GM19035 (cell line): ENCODE results near the gene PPP1R3A.
"Not testable (repeated sequence)": the region's sequence is repeated elsewhere in the genome, so short reads cannot be mapped to it uniquely, and the experiment has no call there.

Experiments
- ATAC-seq: cut with Tn5 transposase; IDR thresholded peaks from one replicate; pipeline ENCODE4 v1.9.1; 2021; ENCODE audit not compliant: unreplicated experiment

Gene PPP1R3A, protein sequence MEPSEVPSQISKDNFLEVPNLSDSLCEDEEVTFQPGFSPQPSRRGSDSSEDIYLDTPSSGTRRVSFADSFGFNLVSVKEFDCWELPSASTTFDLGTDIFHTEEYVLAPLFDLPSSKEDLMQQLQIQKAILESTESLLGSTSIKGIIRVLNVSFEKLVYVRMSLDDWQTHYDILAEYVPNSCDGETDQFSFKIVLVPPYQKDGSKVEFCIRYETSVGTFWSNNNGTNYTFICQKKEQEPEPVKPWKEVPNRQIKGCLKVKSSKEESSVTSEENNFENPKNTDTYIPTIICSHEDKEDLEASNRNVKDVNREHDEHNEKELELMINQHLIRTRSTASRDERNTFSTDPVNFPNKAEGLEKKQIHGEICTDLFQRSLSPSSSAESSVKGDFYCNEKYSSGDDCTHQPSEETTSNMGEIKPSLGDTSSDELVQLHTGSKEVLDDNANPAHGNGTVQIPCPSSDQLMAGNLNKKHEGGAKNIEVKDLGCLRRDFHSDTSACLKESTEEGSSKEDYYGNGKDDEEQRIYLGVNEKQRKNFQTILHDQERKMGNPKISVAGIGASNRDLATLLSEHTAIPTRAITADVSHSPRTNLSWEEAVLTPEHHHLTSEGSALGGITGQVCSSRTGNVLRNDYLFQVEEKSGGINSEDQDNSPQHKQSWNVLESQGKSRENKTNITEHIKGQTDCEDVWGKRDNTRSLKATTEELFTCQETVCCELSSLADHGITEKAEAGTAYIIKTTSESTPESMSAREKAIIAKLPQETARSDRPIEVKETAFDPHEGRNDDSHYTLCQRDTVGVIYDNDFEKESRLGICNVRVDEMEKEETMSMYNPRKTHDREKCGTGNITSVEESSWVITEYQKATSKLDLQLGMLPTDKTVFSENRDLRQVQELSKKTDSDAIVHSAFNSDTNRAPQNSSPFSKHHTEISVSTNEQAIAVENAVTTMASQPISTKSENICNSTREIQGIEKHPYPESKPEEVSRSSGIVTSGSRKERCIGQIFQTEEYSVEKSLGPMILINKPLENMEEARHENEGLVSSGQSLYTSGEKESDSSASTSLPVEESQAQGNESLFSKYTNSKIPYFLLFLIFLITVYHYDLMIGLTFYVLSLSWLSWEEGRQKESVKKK

DNA sequence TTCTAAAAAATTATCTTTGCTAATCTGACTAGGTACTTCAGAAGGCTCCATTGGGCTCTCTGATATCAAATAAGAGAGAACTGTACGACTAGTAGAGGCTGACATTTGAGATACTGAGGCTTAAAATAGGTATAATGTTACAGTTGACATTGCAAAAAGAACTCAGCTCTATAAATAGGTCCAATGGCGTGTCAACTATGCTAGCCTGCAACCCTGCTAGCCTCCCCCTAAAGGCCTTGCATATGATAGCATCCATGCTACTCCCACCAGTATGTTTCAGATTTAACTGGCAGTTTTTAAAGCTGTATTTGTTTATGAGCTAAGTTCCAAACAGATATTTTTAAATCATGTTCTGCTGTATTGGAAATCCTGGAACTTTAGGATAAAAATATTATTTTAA is at the start of gene PPP1R3A:
TSS of gene PPP1R3A (minus strand) at position 64 of the 400 bp plus-strand sequence. CDS start at position 51, 13 bp downstream.
- no peak for ATAC-seq

DNA sequence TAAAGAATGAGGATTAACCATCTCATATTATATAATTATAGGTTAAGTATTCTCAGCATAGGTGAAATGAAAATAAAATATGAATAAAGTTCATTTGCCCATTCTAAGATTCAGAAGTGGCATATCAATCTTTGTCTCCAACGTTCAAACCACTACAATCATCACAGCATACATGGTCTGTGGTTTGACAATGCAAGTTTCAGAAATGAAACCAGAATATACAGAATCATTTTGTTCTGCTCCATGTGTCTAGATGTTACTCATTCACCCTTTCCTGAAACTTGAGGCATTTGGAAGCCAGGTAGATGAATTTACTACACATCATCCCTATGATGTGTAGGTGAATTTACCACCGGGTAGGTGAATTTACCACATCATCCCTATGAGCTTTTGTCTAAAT is 44.5 kb upstream of the PPP1R3A start:
- ATAC-seq: no peak

DNA sequence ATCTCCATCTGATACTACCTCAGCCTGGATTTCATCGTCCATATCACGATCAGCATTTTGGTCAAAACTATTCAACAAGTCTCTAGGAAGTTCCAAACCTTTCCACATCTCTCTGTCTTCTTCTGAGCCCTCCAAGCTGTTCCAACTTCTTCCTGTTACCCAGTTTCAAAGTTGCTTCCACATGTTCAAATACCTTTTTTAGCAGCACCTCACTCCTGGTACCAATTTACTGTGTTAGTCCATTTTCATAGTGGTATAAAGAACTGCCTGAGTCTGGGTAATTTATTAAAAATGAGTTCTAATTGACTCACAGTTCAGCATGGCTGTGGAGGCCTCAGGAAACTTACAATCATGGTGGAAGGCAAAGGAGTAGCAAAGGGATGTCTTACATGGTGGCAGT is 41.1 kb upstream of the PPP1R3A start:
- ATAC-seq: no peak

DNA sequence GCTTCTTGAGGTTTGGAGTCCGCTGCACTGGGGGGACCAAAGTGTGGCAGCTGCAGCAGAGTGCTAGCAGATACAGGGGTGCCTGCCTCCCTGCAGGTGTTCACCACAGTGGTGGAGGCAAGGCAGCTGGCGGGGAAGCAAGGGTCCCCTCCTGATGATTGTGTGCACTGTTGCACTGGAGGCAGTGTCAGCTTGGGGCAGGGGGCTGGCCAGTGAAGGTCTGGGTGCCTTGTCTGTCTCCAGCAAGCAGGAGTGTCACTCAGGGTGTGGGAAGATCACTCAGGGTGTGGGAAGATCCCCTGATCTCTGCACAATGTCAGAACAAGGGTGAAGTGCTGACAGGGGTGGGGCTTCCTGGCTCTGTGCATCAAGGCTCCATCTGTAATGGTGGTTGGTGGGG is 36.3 kb upstream of the PPP1R3A start:
- ATAC-seq: no peak

DNA sequence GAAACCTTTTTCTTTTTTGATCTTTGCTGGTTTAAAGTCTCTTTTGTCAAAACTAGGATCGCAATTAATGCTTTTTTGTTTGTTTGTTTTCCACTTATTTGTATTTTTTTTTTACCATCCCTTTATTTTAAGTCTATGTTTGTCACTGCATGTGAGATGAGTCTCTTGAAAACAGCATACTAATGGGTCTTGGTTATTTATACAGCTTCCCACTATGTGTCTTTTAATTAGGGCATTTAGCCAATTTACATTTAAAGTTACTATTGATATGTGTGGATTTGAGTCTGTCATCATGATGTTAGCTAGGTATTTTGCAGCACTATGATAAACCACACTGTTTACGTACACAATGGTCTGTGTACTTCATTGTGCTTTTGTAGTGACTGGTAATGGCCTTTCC is 34.7 kb upstream of the PPP1R3A start:
- no peak for ATAC-seq

DNA sequence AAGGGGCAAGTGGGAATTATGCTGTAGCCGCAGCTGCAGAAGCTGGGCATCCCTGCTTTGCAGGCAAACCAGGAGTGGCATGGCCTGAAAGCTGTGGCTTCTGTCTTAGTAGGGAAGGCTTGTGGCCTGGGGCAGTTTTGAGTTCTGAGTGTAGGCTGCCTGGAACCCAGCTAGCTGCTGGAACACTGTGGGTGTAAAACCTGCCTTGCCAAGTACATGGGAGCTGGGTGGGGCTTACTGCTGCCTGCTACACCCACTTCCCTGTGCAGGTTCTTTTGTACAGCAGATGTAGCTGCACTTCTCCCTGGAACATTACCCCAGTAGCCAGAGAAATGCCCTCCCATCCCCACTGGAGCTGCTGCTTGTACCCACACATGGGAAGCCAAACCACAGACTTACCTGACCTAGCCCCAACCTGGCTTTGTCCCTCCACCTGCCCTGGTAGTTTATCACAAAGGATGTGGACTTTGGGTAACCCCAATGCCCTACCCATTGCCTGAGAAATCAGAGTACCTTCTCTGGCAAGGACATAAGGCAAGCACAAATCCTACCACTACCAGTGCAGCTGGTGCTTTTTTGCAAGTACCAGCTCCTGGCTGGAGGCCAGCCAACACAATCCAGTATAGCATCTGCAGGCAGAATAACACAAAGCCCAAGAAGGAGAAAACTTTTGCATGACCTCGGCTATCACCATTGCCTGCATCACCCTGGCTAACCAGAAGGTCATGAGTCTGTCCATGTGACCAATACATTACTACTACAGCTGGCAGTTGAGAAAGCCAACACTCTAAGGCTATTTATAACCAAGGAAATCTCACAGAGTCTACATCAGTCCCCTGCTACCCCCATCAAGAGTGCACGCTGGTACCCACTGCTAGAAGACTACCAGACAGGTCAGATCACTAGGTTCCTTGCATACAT is 26.5 kb upstream of the PPP1R3A start:
- ATAC-seq: no peak

DNA sequence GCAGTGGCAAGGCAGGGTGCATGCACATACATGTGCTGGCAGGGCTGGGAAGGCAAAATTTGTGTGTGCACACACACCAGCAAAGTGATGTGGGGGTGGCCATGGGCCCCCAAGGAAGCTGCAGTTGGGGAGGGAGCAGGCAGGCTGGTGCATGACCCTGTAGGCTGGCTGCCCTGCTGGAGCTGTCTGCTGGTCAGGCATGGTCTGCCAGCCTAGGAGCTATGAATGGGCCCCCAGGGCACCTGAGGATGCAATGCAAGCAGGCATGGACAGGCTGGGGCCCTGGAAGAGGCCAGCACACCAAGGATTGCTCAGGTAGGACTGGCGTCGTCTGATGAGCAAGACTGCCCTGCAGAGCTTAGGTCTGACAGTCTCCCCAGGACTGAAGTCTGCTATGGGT is 18.2 kb upstream of the PPP1R3A start:
- no peak for ATAC-seq

DNA sequence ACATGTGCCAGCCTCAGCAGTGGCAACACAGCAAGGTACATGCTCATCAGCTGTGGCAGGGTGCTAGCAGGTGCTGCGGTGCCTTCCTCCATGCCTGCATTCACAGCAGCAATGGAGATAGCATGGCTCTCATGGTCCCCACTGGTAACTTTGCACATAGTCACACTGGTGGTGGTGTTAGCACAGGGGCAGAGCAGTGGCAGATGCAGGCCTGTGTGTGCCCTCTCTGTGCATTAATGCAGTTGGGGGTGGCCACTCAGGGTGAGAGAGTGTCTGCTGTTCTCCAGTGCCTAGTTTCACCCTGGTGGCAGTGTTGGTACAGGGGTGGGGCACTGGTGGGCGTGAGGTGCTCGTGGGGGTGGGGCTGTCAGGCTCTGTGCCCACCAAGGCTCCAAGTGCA is 17.7 kb upstream of the PPP1R3A start:
- no peak for ATAC-seq

DNA sequence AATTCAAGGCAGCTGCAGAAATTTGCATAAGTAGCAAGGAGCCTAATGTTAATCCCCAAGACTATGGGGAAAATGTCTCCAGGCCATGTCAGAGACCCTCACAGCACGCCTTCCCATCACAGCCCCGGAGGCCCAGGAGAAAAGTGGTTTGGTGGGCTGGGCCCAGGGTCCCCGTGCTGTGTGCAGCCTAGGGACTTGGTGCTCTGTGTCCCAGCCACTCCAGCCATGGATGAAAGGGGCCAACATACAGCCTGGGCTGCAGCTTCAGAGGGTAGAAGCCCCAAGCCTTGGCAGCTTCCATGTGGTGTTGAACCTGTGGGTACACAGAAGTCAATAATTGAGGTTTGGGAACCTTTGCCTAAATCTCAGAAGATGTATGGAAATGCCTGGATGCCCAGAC is 10.6 kb upstream of the PPP1R3A start:
- not testable (repeated sequence) for ATAC-seq

DNA sequence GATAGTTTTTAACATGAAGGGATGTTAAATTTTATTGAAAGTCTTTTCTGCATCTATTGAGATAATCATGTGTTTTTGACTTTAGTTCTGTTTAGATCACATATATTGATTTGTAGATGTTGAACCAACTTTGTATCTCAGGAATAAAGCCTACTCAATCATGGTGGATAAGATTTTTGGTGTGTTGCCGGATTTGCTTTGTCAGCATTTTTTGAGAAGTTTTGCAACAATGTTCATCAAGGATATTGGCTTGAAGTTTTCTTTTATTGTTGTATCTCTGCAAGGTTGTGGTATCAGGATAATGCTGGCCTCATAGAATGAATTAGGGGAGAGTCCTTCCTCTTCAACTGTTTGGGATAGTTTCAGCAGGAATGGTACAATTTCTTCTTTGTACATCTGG is 9.3 kb upstream of the PPP1R3A start:
- ATAC-seq: no peak

DNA sequence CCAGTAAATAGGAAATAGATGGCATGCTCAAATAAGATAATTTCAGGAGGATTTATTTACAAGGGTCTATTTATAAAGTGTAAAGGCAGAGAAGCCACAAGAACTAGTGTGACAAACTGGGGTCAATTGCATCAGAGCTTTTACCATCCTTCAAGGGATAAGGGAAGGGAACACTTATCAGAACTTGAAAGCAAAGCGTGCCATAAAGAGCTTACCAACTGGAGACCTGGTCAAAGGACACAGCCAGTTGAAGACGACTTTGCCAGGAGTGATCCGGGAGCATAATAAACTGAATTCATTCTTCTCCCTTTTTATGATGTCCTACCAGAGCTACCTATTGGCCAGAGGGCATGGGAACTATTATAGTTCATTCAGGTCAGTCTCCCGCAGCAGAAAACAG is 3.2 kb upstream of the PPP1R3A start:
- no peak for ATAC-seq

DNA sequence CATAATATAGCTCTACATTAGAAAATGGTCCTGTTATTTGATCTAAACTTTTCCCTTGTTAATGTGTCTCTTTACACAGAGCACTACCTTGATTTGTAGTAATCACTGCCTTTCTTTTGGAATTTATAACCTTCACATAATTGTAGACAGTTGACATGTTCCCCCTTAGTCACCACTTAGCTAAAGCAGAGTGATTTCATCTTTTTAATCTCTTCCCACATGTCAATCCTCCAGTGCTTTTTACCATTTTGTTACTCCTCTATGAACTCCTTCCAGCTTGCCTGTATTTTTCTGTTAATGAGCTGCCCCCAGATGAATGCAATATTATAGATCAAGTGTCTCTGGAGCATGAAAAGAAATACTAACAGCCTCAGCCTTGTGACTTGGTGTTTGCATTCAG is 2.6 kb upstream of the PPP1R3A start:
- no peak for ATAC-seq

DNA sequence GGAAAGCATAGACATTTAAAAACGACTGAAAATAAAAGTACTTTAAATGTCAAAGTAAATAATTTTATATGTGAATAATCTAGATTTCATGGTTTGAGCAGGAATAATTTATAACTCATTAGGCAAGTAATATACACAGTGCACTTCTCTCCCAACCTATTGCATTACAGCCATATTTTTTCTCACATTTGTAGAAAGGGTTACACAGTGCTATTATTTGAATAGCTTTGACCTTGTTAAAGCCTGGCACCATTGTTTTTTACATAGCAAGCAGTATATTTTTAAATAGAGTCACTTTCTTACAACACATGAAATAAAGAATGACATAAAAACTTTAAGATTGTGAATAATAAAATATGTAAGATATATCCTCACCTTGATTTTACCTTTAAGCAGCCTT is 969 bp downstream of the PPP1R3A start:
- no peak for ATAC-seq

DNA sequence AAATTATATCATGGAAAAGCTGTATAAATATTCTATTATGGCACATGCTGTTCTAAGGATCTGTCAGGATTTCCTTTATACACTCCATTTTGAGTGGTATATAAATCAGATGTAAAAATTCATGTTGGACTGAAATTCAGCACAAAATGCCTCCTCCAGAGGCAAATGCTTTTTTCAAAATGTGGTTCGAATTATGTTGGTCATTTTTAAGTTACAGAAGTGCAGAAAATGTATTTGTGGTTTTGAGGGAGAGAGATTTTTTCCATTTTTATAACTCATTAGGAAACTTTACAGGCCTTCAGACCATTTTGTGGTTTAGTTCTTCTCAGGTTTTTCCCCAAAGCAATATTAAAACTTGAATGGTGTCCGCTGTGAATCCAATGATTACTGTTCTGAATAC is 2.9 kb downstream of the PPP1R3A start:
- no peak for ATAC-seq

DNA sequence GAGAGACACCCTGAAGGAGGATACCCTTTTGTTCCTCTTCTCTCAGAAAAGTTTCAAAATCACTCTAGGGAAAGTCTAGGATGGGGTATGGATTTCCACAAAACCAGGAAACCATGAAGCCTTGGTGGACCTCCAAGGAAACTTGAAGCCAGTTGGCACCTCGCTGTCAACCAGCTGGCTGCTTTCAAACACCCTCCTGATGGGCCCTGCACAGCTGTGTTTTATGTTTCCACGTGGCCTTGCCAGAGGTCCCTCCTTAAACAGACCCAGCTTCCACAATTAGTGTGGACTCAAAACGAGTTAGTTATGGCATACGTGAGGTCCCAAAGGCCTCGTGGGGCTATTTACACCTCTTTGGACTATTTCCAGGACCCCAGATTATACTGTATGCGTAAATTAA is 5.9 kb downstream of the PPP1R3A start:
- ATAC-seq: no peak

DNA sequence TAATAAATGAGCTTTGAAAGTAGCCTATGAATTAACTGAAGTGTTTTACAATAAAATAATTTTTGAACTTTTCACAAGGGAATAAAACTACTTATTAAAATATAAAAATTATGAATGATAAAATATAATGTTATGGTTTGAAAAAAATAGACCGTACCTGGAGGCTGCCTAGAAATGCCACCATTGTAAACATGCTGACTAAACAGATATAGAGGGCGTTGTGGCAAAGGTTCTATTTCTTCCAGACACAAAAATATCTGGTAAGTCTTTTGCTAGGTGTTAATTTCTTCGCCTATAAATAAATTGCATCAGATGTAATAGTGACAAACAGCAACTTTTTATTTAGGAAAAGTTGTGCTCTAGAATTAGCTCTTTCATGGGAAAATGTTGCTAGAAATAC is 11.2 kb downstream of the PPP1R3A start:
- ATAC-seq: no peak

DNA sequence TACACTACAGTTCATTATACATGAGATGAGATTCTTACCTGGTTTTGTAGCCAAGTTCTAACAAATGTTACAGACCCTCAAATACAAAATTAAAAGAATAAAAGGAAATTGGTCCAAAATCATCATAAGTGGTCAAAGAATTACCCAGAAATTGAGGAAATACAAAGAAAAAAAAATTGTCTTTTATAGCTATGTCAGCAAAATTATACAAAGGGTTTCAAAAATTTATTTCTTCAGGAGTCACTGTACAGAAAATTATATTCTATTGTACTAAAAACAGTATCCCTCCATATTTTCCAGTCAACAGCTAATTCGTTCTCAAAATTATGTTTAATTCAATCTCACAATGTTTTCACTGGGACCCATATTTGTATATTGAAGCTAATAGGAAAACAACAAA is 14.3 kb downstream of the PPP1R3A start:
- ATAC-seq: no peak

DNA sequence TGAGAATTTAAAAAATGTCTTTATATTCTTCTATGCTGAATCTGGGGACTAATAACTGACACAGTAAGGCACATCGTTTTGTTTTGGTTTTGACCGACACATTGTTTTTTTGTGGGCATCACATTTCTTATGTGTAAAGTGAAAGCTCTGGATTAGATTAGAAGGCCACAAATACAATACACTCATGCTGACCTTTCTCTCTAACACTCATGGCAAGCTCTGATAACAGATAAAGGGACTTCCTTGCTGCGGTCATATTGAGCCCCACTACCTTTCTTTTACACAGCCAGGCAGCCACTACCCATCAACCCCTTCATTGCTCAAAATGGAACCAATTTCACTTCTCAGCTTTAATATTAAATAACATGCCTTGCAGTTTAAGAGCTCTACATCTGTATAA is 26.0 kb downstream of the PPP1R3A start:
- ATAC-seq: no peak

DNA sequence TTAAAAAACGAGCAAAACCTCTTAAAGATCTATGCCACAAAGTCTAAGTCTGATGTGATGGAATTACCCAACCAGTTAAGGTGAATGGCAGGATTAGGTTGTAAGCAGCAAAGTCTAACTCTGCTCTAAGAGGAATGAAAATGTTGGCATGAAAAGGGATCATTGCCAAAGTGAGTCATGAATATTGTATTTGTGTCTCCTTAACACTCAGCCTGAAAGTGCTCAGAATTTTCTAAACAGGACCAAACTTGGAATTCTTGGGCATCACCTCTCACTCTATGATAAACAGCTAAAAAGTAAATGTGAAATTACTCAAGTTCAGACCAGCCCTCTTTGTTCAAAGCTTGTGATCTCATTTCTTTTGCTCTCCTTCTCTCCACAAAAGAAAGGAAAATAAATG is 27.0 kb downstream of the PPP1R3A start:
- no peak for ATAC-seq

DNA sequence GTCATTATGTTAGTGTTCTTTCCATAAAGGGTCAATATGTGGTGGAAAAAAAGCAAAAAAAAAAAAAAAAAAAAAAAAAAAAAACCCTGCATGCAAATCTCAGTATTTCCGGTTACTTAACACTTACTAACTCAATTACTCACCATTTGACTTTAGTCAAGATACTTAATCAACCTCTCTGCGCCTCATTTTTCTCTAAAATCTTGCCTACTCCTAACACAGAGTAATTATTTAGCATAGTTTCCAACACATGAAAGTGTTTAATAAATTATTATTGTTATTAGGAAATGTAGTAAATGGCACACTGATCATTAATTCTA is 27.8 kb downstream of the PPP1R3A start:
- ATAC-seq: no peak
